ENCODE measurements around the gene GON7. TPM values are rescaled to one million over a fixed set of nuclear protein-coding genes. Genes with fewer than 3 reads are reported as not detected.

The GON7 gene
- total RNA-seq, 1 donor = 11.6 TPM

DNA sequence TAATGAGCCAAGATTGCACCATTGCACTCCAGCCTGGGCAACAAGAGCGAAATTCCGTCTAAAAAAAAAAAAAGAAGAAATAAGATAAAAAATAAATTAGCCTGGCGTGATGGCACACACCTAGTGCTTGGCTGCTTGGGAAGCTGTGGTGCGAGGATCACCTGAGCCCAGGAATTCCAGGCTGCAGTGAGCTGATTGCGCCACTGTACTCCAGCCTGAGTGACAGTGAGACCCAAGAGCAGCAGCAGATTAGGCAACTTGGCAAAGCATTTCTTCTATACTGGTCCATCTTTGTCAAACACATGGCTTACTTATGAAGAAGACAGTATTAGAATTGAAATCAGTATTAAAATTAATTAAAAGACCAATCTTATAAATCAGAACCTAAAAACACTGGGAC, 6.3 kb downstream of the GON7 start:
- H3K79me2 ChIP-seq (ENCODE audit: insufficient read depth, low read length) = peaks cover 20% of the 10 kb centered on the region
- H3K4me1 ChIP-seq (ENCODE audit: insufficient read depth, low read length) = peaks cover under 1% of the 10 kb centered on the region
- H3K9me3 ChIP-seq (ENCODE audit: low read depth, low read length) = no peaks in the 10 kb centered on the region
- H4K20me1 ChIP-seq (ENCODE audit: insufficient read depth, low read length) = no peaks in the 10 kb centered on the region
- no peak for DNase-seq (ENCODE audit: insufficient read length, low spot score, missing footprints)
- H3K27me3 ChIP-seq (ENCODE audit: insufficient read depth, low read length) = no peaks in the 10 kb centered on the region
- H3K4me2 ChIP-seq (ENCODE audit: insufficient read depth, low read length) = no peak overlapping the region
- no peak overlapping the region for H2AFZ ChIP-seq (ENCODE audit: low read length)
- no peak overlapping the region for H3K27ac ChIP-seq (ENCODE audit: low read depth, low read length)
- no peaks in the 10 kb centered on the region for H3K36me3 ChIP-seq (ENCODE audit: insufficient read depth, low read length)
- TF ChIP-seq, protein P1, sequence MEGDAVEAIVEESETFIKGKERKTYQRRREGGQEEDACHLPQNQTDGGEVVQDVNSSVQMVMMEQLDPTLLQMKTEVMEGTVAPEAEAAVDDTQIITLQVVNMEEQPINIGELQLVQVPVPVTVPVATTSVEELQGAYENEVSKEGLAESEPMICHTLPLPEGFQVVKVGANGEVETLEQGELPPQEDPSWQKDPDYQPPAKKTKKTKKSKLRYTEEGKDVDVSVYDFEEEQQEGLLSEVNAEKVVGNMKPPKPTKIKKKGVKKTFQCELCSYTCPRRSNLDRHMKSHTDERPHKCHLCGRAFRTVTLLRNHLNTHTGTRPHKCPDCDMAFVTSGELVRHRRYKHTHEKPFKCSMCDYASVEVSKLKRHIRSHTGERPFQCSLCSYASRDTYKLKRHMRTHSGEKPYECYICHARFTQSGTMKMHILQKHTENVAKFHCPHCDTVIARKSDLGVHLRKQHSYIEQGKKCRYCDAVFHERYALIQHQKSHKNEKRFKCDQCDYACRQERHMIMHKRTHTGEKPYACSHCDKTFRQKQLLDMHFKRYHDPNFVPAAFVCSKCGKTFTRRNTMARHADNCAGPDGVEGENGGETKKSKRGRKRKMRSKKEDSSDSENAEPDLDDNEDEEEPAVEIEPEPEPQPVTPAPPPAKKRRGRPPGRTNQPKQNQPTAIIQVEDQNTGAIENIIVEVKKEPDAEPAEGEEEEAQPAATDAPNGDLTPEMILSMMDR (IDR thresholded peaks at IDR 0.05; ENCODE audit: extremely low read depth, low read depth, low read length) = no peak
- no peak overlapping the region for H3K4me3 ChIP-seq (ENCODE audit: insufficient read depth, low read length)

DNA sequence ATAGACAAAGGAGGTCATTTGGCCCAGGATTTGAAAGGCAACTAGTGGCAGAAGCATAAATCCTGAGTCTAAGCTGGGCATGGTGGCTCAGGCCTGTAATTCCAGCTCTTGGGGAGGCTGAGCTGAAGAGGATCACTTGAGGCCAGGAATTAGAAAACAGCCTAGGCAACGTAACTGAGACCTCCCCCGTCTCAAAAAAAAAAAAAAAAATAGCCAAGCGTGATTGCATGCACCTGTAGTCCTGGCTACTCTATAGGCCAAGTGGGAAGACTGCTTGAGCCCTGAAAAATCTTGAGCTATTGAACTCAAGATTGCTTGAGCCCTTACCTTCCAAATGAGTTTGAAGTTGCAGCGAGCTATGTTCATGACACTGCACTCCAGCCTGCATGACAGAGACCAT, 7.8 kb downstream of the GON7 start:
- Histone ChIP-seq H3K4me1 (ENCODE audit: insufficient read depth, low read length) (no peaks in the 10 kb centered on the region), H3K27ac (ENCODE audit: low read depth, low read length) (no peak overlapping the region), H3K4me2 (ENCODE audit: insufficient read depth, low read length) (no peak overlapping the region), H2AFZ (ENCODE audit: low read length) (no peak overlapping the region), H3K9me3 (ENCODE audit: low read depth, low read length) (no peaks in the 10 kb centered on the region), H3K36me3 (ENCODE audit: insufficient read depth, low read length) (no peaks in the 10 kb centered on the region), H4K20me1 (ENCODE audit: insufficient read depth, low read length) (no peaks in the 10 kb centered on the region), H3K27me3 (ENCODE audit: insufficient read depth, low read length) (no peaks in the 10 kb centered on the region), H3K79me2 (ENCODE audit: insufficient read depth, low read length) (peaks cover 6% of the 10 kb centered on the region), H3K4me3 (ENCODE audit: insufficient read depth, low read length) (no peak overlapping the region)
- TF ChIP-seq, protein P1 (IDR thresholded peaks at IDR 0.05; ENCODE audit: extremely low read depth, low read depth, low read length) = no peak
- no peak for DNase-seq (ENCODE audit: insufficient read length, low spot score, missing footprints)

DNA sequence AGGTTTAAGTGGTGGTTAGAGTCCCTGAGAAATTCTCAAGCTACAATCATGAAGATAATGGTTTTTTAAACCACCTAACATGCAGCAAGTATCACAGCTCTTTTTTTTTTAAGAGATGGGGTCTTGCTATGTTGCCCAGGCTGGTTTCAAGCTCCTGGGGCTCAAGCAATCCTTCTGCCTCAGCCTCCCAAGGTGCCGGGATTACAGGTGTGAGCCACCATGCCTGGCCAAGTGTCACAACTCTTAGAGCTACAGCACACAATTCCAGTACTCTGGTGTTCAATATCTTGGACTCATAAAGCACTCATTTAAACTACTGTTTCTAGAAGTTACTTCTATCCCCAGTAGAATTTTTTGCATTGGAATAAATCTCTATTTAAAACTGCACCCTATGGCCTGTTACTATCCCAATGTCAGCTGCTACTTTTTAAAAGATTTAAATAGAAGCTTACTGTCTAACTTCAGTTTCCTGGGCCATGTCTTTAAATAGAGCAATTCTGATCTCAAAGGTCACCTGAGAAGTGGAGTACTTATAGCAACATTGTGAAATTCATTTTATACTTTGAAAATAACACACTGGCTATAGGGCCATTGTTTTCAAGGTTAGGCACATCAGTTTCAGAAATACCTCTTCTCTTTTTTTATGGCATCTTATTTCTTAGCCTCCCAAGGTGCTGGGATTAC, 11.4 kb downstream of the GON7 start:
- H3K4me3 ChIP-seq (ENCODE audit: insufficient read depth, low read length) = no peak overlapping the region
- DNase-seq (ENCODE audit: insufficient read length, low spot score, missing footprints) = no peak

DNA sequence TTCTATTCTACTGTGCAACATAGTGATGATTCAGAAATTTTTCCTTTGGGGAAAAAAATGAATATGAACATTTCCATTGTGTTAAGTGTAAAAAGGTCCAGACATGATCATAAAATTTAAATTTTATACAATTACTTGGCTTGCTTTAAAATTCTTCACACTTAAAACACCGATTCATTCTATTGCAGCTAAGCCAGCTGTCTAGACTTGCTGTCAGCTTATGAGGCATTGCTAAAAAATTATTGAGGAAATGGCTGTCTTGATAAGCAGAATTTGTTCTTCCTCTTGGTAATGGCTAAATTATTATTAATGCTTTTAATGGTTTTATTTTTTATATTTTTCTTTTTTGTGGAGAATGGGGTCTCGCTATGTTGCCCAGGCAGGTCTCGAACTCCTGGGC, 19.9 kb downstream of the GON7 start:
- Histone ChIP-seq H3K4me3 (ENCODE audit: insufficient read depth, low read length) (no peak overlapping the region), H2AFZ (ENCODE audit: low read length) (no peak overlapping the region), H3K27me3 (ENCODE audit: insufficient read depth, low read length) (no peaks in the 10 kb centered on the region), H3K4me1 (ENCODE audit: insufficient read depth, low read length) (peaks cover 12% of the 10 kb centered on the region), H4K20me1 (ENCODE audit: insufficient read depth, low read length) (peaks cover 9% of the 10 kb centered on the region), H3K79me2 (ENCODE audit: insufficient read depth, low read length) (peaks cover 45% of the 10 kb centered on the region), H3K4me2 (ENCODE audit: insufficient read depth, low read length) (no peak overlapping the region), H3K27ac (ENCODE audit: low read depth, low read length) (no peak overlapping the region), H3K9me3 (ENCODE audit: low read depth, low read length) (no peaks in the 10 kb centered on the region), H3K36me3 (ENCODE audit: insufficient read depth, low read length) (peaks cover 8% of the 10 kb centered on the region)
- DNase-seq (ENCODE audit: insufficient read length, low spot score, missing footprints) = no peak
- TF ChIP-seq, protein P1 (IDR thresholded peaks at IDR 0.05; ENCODE audit: extremely low read depth, low read depth, low read length) = no peak

More for the DNA sequence above, 11.4 kb downstream of the GON7 start:
- H3K27ac ChIP-seq (ENCODE audit: low read depth, low read length) = no peak overlapping the region
- TF ChIP-seq, protein P1 (IDR thresholded peaks at IDR 0.05; ENCODE audit: extremely low read depth, low read depth, low read length) = no peak
- no peaks in the 10 kb centered on the region for H3K9me3 ChIP-seq (ENCODE audit: low read depth, low read length)
- H3K4me1 ChIP-seq (ENCODE audit: insufficient read depth, low read length) = no peaks in the 10 kb centered on the region
- no peak overlapping the region for H2AFZ ChIP-seq (ENCODE audit: low read length)
- no peaks in the 10 kb centered on the region for H3K27me3 ChIP-seq (ENCODE audit: insufficient read depth, low read length)
- no peaks in the 10 kb centered on the region for H3K36me3 ChIP-seq (ENCODE audit: insufficient read depth, low read length)
- no peak overlapping the region for H3K4me2 ChIP-seq (ENCODE audit: insufficient read depth, low read length)
- H4K20me1 ChIP-seq (ENCODE audit: insufficient read depth, low read length) = no peaks in the 10 kb centered on the region
- no peaks in the 10 kb centered on the region for H3K79me2 ChIP-seq (ENCODE audit: insufficient read depth, low read length)

Measured in osteoblast (primary cell).